ENCODE data around the gene SAE1. TPM values are rescaled to one million over a fixed set of nuclear protein-coding genes. Genes with fewer than 3 reads are reported as not detected.

Gene SAE1
- polyA plus RNA-seq, 2 of the 4 experiments (the other 2 are of a cell fraction), result 206 to 249 TPM

DNA sequence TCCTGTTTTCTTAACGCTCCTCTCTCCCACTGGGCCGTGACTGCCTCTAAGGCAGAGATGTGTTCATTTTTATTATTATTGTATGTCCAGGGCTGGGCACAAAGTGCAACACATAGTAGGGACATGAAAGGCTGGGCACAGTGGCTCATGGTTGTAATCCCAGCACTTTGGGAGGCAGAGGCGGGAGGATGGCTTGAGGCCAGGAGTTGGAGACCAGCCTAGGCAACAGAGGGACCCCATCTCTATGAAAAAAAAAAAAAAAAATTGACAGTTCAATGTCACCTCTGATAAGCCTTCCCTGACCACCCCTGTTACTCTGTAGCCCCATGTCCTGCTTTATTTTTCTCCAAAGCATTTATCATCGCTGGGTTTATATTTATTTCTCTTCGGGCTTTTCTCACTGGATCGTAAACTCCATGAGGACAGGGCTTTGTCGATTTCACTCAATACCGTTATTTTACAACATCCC, 481 bp upstream of the SAE1 start:
- 62% methylated on average over 8 of the region's 8 CpGs for WGBS (ENCODE audit: missing lambda C conversion rate)
- 0 out of 3 replicates have a peak, but pooled peaks cover 5% of the 10 kb centered on the region for H3K9me3 ChIP-seq
- DNase-seq (ENCODE audit: low read depth in 1 of 2, low spot score in 1 of 2) (no peak), FAIRE-seq (no peak), ATAC-seq (no peak; a peak in 1 of 6 replicates)
- CTCF ChIA-PET, result interaction anchor here (1.0 to 7.3 kb wide), 7 partner anchors 16 to 148 kb away, joined by 3 to 72 read pairs (median 6); no protein-coding TSS in a partner anchor
- peak overlapping the region; percentile 92 to 93 for H3K27ac ChIP-seq
- peak overlapping the region; percentile 71 for H3K4me3 ChIP-seq
- POLR2A ChIA-PET, result interaction anchor here (1.2 to 1.9 kb wide), 4 partner anchors 81 to 114 kb away, joined by 3 to 7 read pairs (median 7); no protein-coding TSS in a partner anchor
- peak overlapping the region; percentile 42 for H3K4me2 ChIP-seq
- TF ChIP-seq KDM1A (IDR thresholded peaks at IDR 0.05; ENCODE audit: low read depth), result peak; percentile 76
- TF ChIP-seq, protein P1, sequence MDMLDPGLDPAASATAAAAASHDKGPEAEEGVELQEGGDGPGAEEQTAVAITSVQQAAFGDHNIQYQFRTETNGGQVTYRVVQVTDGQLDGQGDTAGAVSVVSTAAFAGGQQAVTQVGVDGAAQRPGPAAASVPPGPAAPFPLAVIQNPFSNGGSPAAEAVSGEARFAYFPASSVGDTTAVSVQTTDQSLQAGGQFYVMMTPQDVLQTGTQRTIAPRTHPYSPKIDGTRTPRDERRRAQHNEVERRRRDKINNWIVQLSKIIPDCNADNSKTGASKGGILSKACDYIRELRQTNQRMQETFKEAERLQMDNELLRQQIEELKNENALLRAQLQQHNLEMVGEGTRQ (IDR thresholded peaks at IDR 0.05), result no peak
- TF ChIP-seq HOXA7 (CRISPR knock-in tag; IDR thresholded peaks at IDR 0.05), result 0 out of 2 replicates have a peak, but pooled peaks have one; percentile 38
- no peak for TF ChIP-seq NPAS2 (CRISPR knock-in tag; IDR thresholded peaks at IDR 0.05; ENCODE audit: borderline replicate concordance)
- TF ChIP-seq EHF (CRISPR knock-in tag; IDR thresholded peaks at IDR 0.05), result peak; percentile 92
- TF ChIP-seq MAFK (IDR thresholded peaks at IDR 0.05; ENCODE audit: partially characterized antibody), result no peak
- peaks cover 29% of the 10 kb centered on the region for H3K4me1 ChIP-seq

DNA sequence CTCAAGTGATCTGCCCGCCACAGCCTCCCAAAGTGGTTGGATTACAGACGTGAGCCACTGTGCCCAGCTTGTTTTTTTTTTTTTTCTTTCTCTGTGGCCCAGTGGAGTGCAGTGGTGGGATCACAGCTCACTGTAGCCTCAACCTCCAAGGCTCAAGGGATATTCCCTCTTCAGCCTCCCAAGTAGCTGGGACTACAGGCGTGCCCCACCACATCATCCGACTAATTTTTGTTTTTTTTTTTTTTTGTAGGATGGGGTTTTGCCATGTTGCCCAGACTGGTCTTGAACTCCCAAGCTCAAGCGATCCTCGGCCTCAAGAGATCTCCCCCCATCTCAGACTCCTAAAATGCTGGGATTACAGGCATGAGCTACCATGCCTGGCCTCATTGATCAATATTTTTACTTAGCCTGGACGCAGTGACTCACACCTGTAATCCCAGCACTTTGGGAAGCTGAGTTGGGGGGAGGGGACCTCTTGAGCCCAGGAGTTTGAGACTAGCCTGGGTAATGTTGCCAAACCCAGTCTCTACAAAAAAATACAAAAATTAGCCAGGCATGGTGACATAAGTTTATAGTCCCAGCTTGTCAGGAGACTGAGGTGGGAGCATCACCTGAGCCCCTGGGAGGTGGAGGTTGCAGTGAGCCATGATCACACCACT, 1.7 kb downstream of the SAE1 start:
- no peak for ATAC-seq
- H3K4me1 ChIP-seq, result peaks cover 40% of the 10 kb centered on the region
- 0 out of 3 replicates have a peak, but pooled peaks cover 5% of the 10 kb centered on the region for H3K9me3 ChIP-seq
- H3K27ac ChIP-seq, result peak overlapping the region in 1 of 2 experiments; percentile 93; a peak in 4 of 6 replicates
- POLR2A ChIA-PET, result interaction anchor here (1.6 to 2.1 kb wide), 2 partner anchors 19 to 124 kb away, joined by 9 to 22 read pairs; partner anchors contain the start of genes CCDC9 and ZC3H4
- WGBS (ENCODE audit: missing lambda C conversion rate), result 92% methylated on average over 7 of the region's 7 CpGs
- TF ChIP-seq HDAC2 (IDR thresholded peaks at IDR 0.05) (no peak), ZSCAN20 (CRISPR knock-in tag; IDR thresholded peaks at IDR 0.05) (no peak), SMC3 (IDR thresholded peaks at IDR 0.05) (no peak), ZC3H11A (IDR thresholded peaks at IDR 0.05) (no peak), PHF8 (IDR thresholded peaks at IDR 0.05; ENCODE audit: borderline replicate concordance, low read depth) (no peak), NPAS2 (CRISPR knock-in tag; IDR thresholded peaks at IDR 0.05; ENCODE audit: borderline replicate concordance) (no peak), POLR2A (IDR thresholded peaks at IDR 0.05; ENCODE audit: low read length) (no peak), RCOR1 (IDR thresholded peaks at IDR 0.05; ENCODE audit: low read depth, low read length) (no peak), HEYL (CRISPR knock-in tag; IDR thresholded peaks at IDR 0.05) (no peak), RNF2 (IDR thresholded peaks at IDR 0.05; ENCODE audit: borderline replicate concordance, low read depth) (no peak), HOXA7 (CRISPR knock-in tag; IDR thresholded peaks at IDR 0.05) (no peak)
- TF ChIP-seq, protein P2, sequence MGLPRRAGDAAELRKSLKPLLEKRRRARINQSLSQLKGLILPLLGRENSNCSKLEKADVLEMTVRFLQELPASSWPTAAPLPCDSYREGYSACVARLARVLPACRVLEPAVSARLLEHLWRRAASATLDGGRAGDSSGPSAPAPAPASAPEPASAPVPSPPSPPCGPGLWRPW (IDR thresholded peaks at IDR 0.05), result no peak
- TF ChIP-seq, protein P3, sequence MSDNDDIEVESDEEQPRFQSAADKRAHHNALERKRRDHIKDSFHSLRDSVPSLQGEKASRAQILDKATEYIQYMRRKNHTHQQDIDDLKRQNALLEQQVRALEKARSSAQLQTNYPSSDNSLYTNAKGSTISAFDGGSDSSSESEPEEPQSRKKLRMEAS (IDR thresholded peaks at IDR 0.05), result no peak
- TF ChIP-seq, protein P4, sequence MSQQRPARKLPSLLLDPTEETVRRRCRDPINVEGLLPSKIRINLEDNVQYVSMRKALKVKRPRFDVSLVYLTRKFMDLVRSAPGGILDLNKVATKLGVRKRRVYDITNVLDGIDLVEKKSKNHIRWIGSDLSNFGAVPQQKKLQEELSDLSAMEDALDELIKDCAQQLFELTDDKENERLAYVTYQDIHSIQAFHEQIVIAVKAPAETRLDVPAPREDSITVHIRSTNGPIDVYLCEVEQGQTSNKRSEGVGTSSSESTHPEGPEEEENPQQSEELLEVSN (IDR thresholded peaks at IDR 0.05; ENCODE audit: borderline replicate concordance, low read depth), result no peak
- TF ChIP-seq, protein P5, sequence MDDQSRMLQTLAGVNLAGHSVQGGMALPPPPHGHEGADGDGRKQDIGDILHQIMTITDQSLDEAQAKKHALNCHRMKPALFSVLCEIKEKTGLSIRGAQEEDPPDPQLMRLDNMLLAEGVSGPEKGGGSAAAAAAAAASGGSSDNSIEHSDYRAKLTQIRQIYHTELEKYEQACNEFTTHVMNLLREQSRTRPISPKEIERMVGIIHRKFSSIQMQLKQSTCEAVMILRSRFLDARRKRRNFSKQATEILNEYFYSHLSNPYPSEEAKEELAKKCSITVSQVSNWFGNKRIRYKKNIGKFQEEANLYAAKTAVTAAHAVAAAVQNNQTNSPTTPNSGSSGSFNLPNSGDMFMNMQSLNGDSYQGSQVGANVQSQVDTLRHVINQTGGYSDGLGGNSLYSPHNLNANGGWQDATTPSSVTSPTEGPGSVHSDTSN (IDR thresholded peaks at IDR 0.05), result no peak
- CTCF ChIA-PET, result interaction anchor here (0.7 to 7.3 kb wide), 16 partner anchors 10 to 292 kb away, joined by 3 to 72 read pairs (median 5); no protein-coding TSS in a partner anchor
- no peak for FAIRE-seq
- H3K4me2 ChIP-seq, result peak overlapping the region; percentile 73
- no peak for DNase-seq (ENCODE audit: low read depth in 1 of 2, low spot score in 1 of 2)
- H3K4me3 ChIP-seq, result peak overlapping the region; percentile 71

DNA sequence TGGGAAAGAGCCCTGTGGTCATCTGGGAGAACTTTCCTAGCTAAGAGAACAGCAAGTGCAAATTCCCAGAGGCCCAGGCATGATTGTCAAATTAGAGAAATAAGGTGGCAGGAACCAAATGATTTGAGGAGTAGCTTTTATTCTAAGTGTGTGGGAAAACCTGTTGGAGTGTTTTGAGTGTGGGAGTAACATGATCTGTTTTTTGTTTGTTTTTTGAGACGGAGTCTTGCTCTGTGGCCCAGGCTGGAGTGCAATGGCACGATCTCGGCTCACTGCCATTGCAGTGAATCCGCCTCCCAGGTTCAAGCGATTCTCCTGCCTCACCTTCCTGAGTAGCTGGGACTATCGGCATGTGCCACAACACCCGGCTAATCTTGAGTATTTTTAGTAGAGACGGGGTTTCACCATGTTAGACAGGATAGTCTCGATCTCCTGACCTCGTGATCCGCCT, 2.4 kb downstream of the SAE1 start:
- TF ChIP-seq CBX2 (IDR thresholded peaks at IDR 0.05; ENCODE audit: borderline replicate concordance, low read depth) (no peak), ZNF302 (CRISPR knock-in tag; IDR thresholded peaks at IDR 0.05) (no peak), CHD4 (IDR thresholded peaks at IDR 0.05; ENCODE audit: borderline replicate concordance) (no peak), SREBF2 (IDR thresholded peaks at IDR 0.05) (no peak), FOSL2 (IDR thresholded peaks at IDR 0.05) (no peak), FOSL2 (CRISPR knock-in tag; IDR thresholded peaks at IDR 0.05) (no peak), NPAS2 (CRISPR knock-in tag; IDR thresholded peaks at IDR 0.05; ENCODE audit: borderline replicate concordance) (no peak), NR3C1 (IDR thresholded peaks at IDR 0.05) (no peak)
- DNase-seq (ENCODE audit: low read depth in 1 of 2, low spot score in 1 of 2) (no peak), FAIRE-seq (no peak), ATAC-seq (no peak)
- H3K4me3 ChIP-seq, result no peak overlapping the region
- CTCF ChIA-PET, result interaction anchor here (1.0 to 6.4 kb wide), 7 partner anchors 9 to 120 kb away, joined by 3 to 65 read pairs (median 13); no protein-coding TSS in a partner anchor
- POLR2A ChIA-PET, result no interaction called here
- H3K4me1 ChIP-seq, result peaks cover 40% of the 10 kb centered on the region
- no peak overlapping the region for H3K27ac ChIP-seq
- H3K4me2 ChIP-seq, result peak overlapping the region; percentile 73
- WGBS (ENCODE audit: missing lambda C conversion rate), result 92% methylated on average over 11 of the region's 11 CpGs
- H3K9me3 ChIP-seq, result 0 out of 3 replicates have a peak, but pooled peaks cover 5% of the 10 kb centered on the region
